ENCODE data around the gene PRSS16. TPM values are rescaled to one million over a fixed set of nuclear protein-coding genes. Genes with fewer than 3 reads are reported as not detected.
A peak's percentile ranks its signal among the peaks of the same experiment; 100 is the strongest.
"Not testable (repeated sequence)": the region's sequence is repeated elsewhere in the genome, so short reads cannot be mapped to it uniquely, and the experiment has no call there.

The PRSS16 gene
- total RNA-seq, 1 donor from 2014 or later, result 0.55 TPM

DNA sequence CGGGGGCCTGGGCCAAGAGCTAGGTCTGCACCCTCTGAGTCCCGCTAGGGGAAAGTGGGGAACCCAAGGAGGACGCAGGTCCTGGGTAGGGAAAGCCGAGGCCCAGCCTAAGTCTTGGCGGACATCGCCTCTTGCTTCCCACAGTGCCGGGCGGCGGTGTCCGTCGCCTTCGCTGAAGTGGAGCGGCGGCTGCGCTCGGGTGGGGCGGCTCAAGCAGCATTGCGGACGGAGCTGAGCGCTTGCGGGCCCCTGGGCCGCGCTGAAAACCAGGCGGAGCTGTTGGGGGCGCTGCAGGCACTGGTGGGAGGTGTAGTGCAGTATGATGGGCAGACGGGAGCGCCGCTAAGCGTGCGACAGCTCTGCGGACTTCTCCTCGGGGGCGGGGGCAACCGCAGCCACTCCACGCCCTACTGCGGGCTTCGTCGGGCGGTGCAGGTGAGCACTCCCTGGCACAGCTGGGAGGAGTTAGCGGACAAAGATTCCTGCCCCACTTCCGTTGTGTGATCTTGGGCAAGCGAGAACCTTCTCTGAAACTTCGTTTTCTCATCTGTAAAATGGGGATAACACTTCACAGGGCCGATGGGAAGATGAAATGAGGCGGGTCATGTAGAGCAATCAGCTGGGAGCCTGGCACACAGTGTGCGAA lies 4.2 kb downstream of the PRSS16 start:
- Mint-ChIP-seq H3K9me3 (no peaks in the 10 kb centered on the region), H3K27me3 (ENCODE audit: low read depth) (peaks cover 58% of the 10 kb centered on the region), H3K4me1 (ENCODE audit: low read depth) (peaks cover 3% of the 10 kb centered on the region), H3K36me3 (ENCODE audit: low read depth) (no peaks in the 10 kb centered on the region), H3K27ac (no peak overlapping the region), H3K4me3 (ENCODE audit: low read depth) (peak overlapping the region; percentile 90)
- intact Hi-C loops (cut with micrococcal nuclease), result loop anchor here (2.0 kb wide), 1 partner anchor 63 kb away; no protein-coding TSS in a partner anchor
- DNase-seq (ENCODE audit: low spot score), result peak; percentile 73

GRCh38 chr6:27254566-27254965 lies 7.1 kb downstream of the PRSS16 start:
- Mint-ChIP-seq H3K36me3 (ENCODE audit: low read depth) (no peaks in the 10 kb centered on the region), H3K27ac (no peak overlapping the region), H3K4me1 (ENCODE audit: low read depth) (peaks cover 3% of the 10 kb centered on the region), H3K4me3 (ENCODE audit: low read depth) (no peak overlapping the region), H3K27me3 (ENCODE audit: low read depth) (peaks cover 60% of the 10 kb centered on the region), H3K9me3 (no peaks in the 10 kb centered on the region)
- no peak for DNase-seq (ENCODE audit: low spot score)
- intact Hi-C loops (cut with micrococcal nuclease), result no loop called here

- Mint-ChIP-seq H3K4me1 (ENCODE audit: low read depth) (peaks cover 3% of the 10 kb centered on the region), H3K27me3 (ENCODE audit: low read depth) (peaks cover 57% of the 10 kb centered on the region), H3K27ac (no peak overlapping the region), H3K36me3 (ENCODE audit: low read depth) (no peaks in the 10 kb centered on the region), H3K9me3 (no peaks in the 10 kb centered on the region), H3K4me3 (ENCODE audit: low read depth) (no peak overlapping the region)
- intact Hi-C loops (cut with micrococcal nuclease), result no loop called here
- no peak for DNase-seq (ENCODE audit: low spot score)
Observed at GRCh38 chr6:27255866-27256265, 8.4 kb downstream of the PRSS16 start.

GRCh38 chr6:27260369-27260768 lies 12.9 kb downstream of the PRSS16 start:
- Mint-ChIP-seq H3K36me3 (ENCODE audit: low read depth) (no peaks in the 10 kb centered on the region), H3K4me1 (ENCODE audit: low read depth) (no peaks in the 10 kb centered on the region), H3K4me3 (ENCODE audit: low read depth) (no peak overlapping the region), H3K9me3 (no peaks in the 10 kb centered on the region), H3K27me3 (ENCODE audit: low read depth) (peaks cover 54% of the 10 kb centered on the region), H3K27ac (no peak overlapping the region)
- intact Hi-C loops (cut with micrococcal nuclease), result loop anchor here (2.0 kb wide), 1 partner anchor 18 kb away; no protein-coding TSS in a partner anchor
- no peak for DNase-seq (ENCODE audit: low spot score)

- Mint-ChIP-seq H3K4me3 (ENCODE audit: low read depth) (no peak overlapping the region), H3K27me3 (ENCODE audit: low read depth) (peaks cover 49% of the 10 kb centered on the region), H3K9me3 (no peaks in the 10 kb centered on the region), H3K27ac (no peak overlapping the region), H3K36me3 (ENCODE audit: low read depth) (no peaks in the 10 kb centered on the region), H3K4me1 (ENCODE audit: low read depth) (no peaks in the 10 kb centered on the region)
- DNase-seq (ENCODE audit: low spot score), result no peak
- intact Hi-C loops (cut with micrococcal nuclease), result loop anchor here (2.0 kb wide), 1 partner anchor 18 kb away; no protein-coding TSS in a partner anchor
Observed at GRCh38 chr6:27260836-27261375, 13.4 kb downstream of the PRSS16 start.

DNA sequence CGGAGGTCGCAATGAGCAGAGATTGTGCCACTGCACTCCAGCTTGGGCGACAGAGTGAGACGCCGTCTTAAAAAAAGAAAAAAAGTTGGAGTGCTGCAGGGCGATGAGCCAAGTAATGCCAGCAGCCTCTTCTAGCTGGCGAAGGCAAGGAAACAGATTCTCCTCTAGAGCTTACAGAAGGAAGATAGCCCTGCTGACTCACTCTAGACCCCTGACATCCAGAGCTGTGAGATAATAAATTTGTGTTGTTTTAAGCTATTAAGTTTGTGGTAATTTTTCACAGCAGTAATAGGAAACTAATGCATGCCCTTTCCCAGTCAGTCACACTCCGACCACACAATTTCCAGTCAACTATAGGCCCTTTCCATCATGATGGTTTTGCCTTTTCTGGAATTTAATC lies 16.4 kb downstream of the PRSS16 start:
- H3K27ac Mint-ChIP-seq, result no peak overlapping the region
- no peaks in the 10 kb centered on the region for H3K36me3 Mint-ChIP-seq (ENCODE audit: low read depth)
- DNase-seq (ENCODE audit: low spot score), result no peak
- H3K4me3 Mint-ChIP-seq (ENCODE audit: low read depth), result no peak overlapping the region
- intact Hi-C loops (cut with micrococcal nuclease), result no loop called here
- no peaks in the 10 kb centered on the region for H3K9me3 Mint-ChIP-seq
- peaks cover 49% of the 10 kb centered on the region for H3K27me3 Mint-ChIP-seq (ENCODE audit: low read depth)
- peaks cover 3% of the 10 kb centered on the region for H3K4me1 Mint-ChIP-seq (ENCODE audit: low read depth)

GRCh38 chr6:27267003-27267402 lies 19.5 kb downstream of the PRSS16 start:
- H3K27me3 Mint-ChIP-seq (ENCODE audit: low read depth), result peaks cover 40% of the 10 kb centered on the region
- H3K36me3 Mint-ChIP-seq (ENCODE audit: low read depth); DNase-seq (ENCODE audit: low spot score); intact Hi-C loops (cut with micrococcal nuclease); H3K9me3 Mint-ChIP-seq; H3K4me3 Mint-ChIP-seq (ENCODE audit: low read depth); H3K27ac Mint-ChIP-seq; H3K4me1 Mint-ChIP-seq (ENCODE audit: low read depth): not testable (repeated sequence)

- Mint-ChIP-seq H3K4me1 (ENCODE audit: low read depth) (peaks cover 3% of the 10 kb centered on the region), H3K4me3 (ENCODE audit: low read depth) (no peak overlapping the region), H3K36me3 (ENCODE audit: low read depth) (no peaks in the 10 kb centered on the region), H3K27me3 (ENCODE audit: low read depth) (peaks cover 38% of the 10 kb centered on the region), H3K27ac (no peak overlapping the region), H3K9me3 (no peaks in the 10 kb centered on the region)
- no peak for DNase-seq (ENCODE audit: low spot score)
- intact Hi-C loops (cut with micrococcal nuclease), result no loop called here
Observed at GRCh38 chr6:27267857-27268434, 20.4 kb downstream of the PRSS16 start.

DNA sequence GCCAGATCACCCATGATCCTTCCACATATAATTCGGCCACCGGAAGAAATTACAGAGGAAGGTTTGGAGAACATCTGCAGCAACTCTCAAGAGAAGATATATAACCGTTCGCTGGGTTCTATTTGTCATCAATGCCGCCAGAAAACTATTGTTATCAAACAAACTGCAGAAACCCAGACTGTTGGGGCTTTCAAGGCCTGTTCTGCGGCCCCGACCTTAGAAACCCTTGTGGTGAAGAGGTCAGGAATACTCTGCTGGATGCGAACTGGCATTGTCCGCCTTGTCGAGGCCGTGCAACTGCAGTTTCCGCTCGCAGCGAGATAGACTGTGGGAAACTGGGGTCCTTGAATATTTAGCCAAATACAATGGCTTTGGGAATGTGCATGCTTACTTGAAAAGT lies 21.3 kb downstream of the PRSS16 start:
- intact Hi-C loops (cut with micrococcal nuclease), result no loop called here
- Mint-ChIP-seq H3K36me3 (ENCODE audit: low read depth) (no peaks in the 10 kb centered on the region), H3K27ac (no peak overlapping the region), H3K27me3 (ENCODE audit: low read depth) (peaks cover 39% of the 10 kb centered on the region), H3K4me3 (ENCODE audit: low read depth) (no peak overlapping the region), H3K4me1 (ENCODE audit: low read depth) (peaks cover 3% of the 10 kb centered on the region), H3K9me3 (no peaks in the 10 kb centered on the region)
- no peak for DNase-seq (ENCODE audit: low spot score)

- Mint-ChIP-seq H3K4me3 (ENCODE audit: low read depth) (no peak overlapping the region), H3K9me3 (no peaks in the 10 kb centered on the region), H3K36me3 (ENCODE audit: low read depth) (no peaks in the 10 kb centered on the region), H3K4me1 (ENCODE audit: low read depth) (no peaks in the 10 kb centered on the region), H3K27me3 (ENCODE audit: low read depth) (peaks cover 47% of the 10 kb centered on the region), H3K27ac (no peak overlapping the region)
- intact Hi-C loops (cut with micrococcal nuclease), result no loop called here
- no peak for DNase-seq (ENCODE audit: low spot score)
Observed at GRCh38 chr6:27273783-27274182, 26.3 kb downstream of the PRSS16 start.

DNA sequence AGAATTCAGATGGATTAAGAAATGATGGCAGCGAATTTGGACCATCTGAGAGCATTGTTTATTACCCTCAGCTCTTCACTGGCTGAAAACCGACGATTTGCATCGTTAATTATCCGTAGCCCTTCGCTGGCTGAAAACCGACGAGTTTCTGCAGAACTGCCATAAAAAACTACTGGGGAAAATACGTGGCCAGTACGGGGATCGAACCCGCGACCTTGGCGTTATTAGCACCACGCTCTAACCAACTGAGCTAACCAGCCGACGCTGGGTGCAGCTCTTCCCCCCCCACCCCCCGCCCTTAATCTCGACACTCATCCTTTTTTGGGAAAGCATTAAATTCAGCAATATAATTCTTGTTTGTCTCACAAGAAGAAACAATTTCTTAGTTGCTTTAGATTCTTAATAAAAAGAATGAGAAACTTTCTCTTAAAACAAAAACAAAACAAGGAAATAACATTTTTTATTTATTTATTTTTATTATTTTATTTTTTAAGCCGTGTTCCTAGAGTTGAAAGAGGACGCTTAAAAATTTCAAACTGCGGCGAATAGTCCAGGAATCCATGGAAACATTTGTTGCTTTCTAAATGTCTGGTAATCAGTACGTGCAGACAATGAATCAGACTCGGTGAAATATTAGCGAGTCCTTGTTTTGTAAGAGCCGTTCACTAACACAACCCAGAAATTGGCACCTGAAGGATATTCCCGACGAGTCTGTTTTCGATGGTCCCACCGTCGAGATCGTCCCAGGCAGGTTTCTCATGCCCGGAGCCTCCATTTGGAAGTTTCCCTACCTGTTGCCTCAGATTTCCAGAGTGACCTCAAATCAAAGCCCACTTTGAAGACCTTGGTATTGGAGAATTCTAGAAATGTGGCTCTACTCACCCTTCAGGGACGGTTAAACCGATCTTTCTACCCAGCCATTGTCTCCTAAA lies 27.8 kb downstream of the PRSS16 start:
- Mint-ChIP-seq H3K27me3 (ENCODE audit: low read depth) (peaks cover 50% of the 10 kb centered on the region), H3K4me1 (ENCODE audit: low read depth) (peaks cover 6% of the 10 kb centered on the region), H3K27ac (no peak overlapping the region), H3K9me3 (no peaks in the 10 kb centered on the region), H3K36me3 (ENCODE audit: low read depth) (no peaks in the 10 kb centered on the region), H3K4me3 (ENCODE audit: low read depth) (no peak overlapping the region)
- intact Hi-C loops (cut with micrococcal nuclease), result no loop called here
- DNase-seq (ENCODE audit: low spot score), result no peak

- peaks cover 11% of the 10 kb centered on the region for H3K36me3 Mint-ChIP-seq (ENCODE audit: low read depth)
- intact Hi-C loops (cut with micrococcal nuclease), result loop anchor here (2.0 to 10.0 kb wide), 3 partner anchors 45 to 269 kb away; no protein-coding TSS in a partner anchor
- peaks cover 25% of the 10 kb centered on the region for H3K9me3 Mint-ChIP-seq
- H3K27me3 Mint-ChIP-seq (ENCODE audit: low read depth), result peaks cover 68% of the 10 kb centered on the region
- H3K4me3 Mint-ChIP-seq (ENCODE audit: low read depth), result peak overlapping the region; percentile 68
- no peak overlapping the region for H3K27ac Mint-ChIP-seq
- DNase-seq (ENCODE audit: low spot score), result no peak
- H3K4me1 Mint-ChIP-seq (ENCODE audit: low read depth), result peaks cover 18% of the 10 kb centered on the region
Observed at GRCh38 chr6:27279513-27280063, 32.1 kb downstream of the PRSS16 start.

Measured in activated T-helper 2 cell treated with anti-CD3 and anti-CD28 coated beads, Interferon-gamma antibody, Interleukin-2, Interleukin-4, amounts not matched to agents 10 μg/mL and 5 μg/mL and 100 μg/mL, durations not matched to agents 14 hours and 24 hours and 36 hours (primary cell).